M059J (cell line): ENCODE results near the gene HYAL2. TPM values are rescaled to one million over a fixed set of nuclear protein-coding genes. Genes with fewer than 3 reads are reported as not detected.
"Not testable (repeated sequence)": the region's sequence is repeated elsewhere in the genome, so short reads cannot be mapped to it uniquely, and the experiment has no call there.

ENCODE experiments used
- DNase-seq: peaks from one replicate; pipeline ENCODE4 v3.0.0-alpha.2; 2012; ENCODE audit warnings: low read depth
- total RNA-seq: library from RNA; depleted of rRNA; stranded (reverse); fragments of >200 nt; shearing (Covaris generic); gene quantifications from 2 replicates; pipeline ENCODE4 v1.2.3, GENCODE V29; 2014

Gene HYAL2
- total RNA-seq, 1 experiment from 2014 or later, result 48.2 TPM

- not testable (repeated sequence) for DNase-seq
Observed at GRCh38 chr3:50312041-50312440, 10.5 kb downstream of the HYAL2 start.

- no peak for DNase-seq
Observed at GRCh38 chr3:50304601-50305000, 17.9 kb downstream of the HYAL2 start.

GRCh38 chr3:50303013-50303815, 19.3 kb downstream of the HYAL2 start, which contains the start of gene HYAL1:
Gene HYAL1, minus strand, starts transcription at chr3:50303574. Its CDS starts 618 bp downstream, at chr3:50302956.
- DNase-seq, result no peak

- DNase-seq, result no peak
Observed at GRCh38 chr3:50302095-50303012, 20.2 kb downstream of the HYAL2 start.

- no peak for DNase-seq
Observed at GRCh38 chr3:50300681-50301254, 21.8 kb downstream of the HYAL2 start.

- DNase-seq, result peak; percentile 29
Observed at GRCh38 chr3:50299929-50300680, 22.4 kb downstream of the HYAL2 start.

- no peak for DNase-seq
Observed at GRCh38 chr3:50299638-50299928, 23.0 kb downstream of the HYAL2 start.

GRCh38 chr3:50298836-50299637, 23.5 kb downstream of the HYAL2 start, which contains the start of the genes HYAL3 and NAA80:
Gene HYAL3, minus strand, starts transcription at chr3:50299405. Its CDS starts 3,803 bp downstream, at chr3:50295602.
Gene NAA80, minus strand, starts transcription at chr3:50299405. Its CDS starts 1,942 bp downstream, at chr3:50297463.
- DNase-seq, result peak; percentile 96

- no peak for DNase-seq
Observed at GRCh38 chr3:50297896-50298725, 24.4 kb downstream of the HYAL2 start.

GRCh38 chr3:50297384-50297775, 25.2 kb downstream of the HYAL2 start:
- DNase-seq, result no peak

- no peak for DNase-seq
Observed at GRCh38 chr3:50296721-50297383, 25.7 kb downstream of the HYAL2 start.

GRCh38 chr3:50295553-50296431, 26.8 kb downstream of the HYAL2 start:
- no peak for DNase-seq

GRCh38 chr3:50294492-50295403, 27.8 kb downstream of the HYAL2 start:
- DNase-seq, result no peak

GRCh38 chr3:50294089-50294488, 28.5 kb downstream of the HYAL2 start:
- DNase-seq, result no peak

GRCh38 chr3:50293079-50293801, 29.3 kb downstream of the HYAL2 start:
- no peak for DNase-seq
